Esophagus squamous epithelium (tissue), 5 donors: ENCODE data around the gene KIF2C. TPM values are rescaled to one million over a fixed set of nuclear protein-coding genes. Genes with fewer than 3 reads are reported as not detected.
"Not testable (repeated sequence)": the region's sequence is repeated elsewhere in the genome, so short reads cannot be mapped to it uniquely, and the experiment has no call there.

ENCODE experiments used
- DNase-seq: peaks from one replicate; lab custom pipeline; 2025; lab: John Stamatoyannopoulos, UW
- H3K27ac ChIP-seq, 4 donors: fragments of 200-600 bp; sonication (generic); one replicate each; pipeline ENCODE4 v1.5.1; 2016 to 2019; ENCODE audit warnings: mild to moderate bottlenecking in 1 of 4
- H3K27me3 ChIP-seq, 4 donors: fragments of 200-600 bp; sonication (generic); 1 replicate in 3 of 4; 2 replicates in 1 of 4; pipeline versions ENCODE4 v1.5.1 to v1.6.0; 2017 to 2021; ENCODE audit warnings: antibody characterized with exemption in 1 of 4
- H3K36me3 ChIP-seq, 3 donors: fragments of 200-600 bp; sonication (generic); one replicate each; pipeline ENCODE4 v1.5.1; 2016 to 2019
- H3K4me1 ChIP-seq, 3 donors: fragments of 200-600 bp; sonication (generic); one replicate each; pipeline ENCODE4 v1.5.1; 2017 to 2019
- H3K4me3 ChIP-seq, 4 donors: fragments of 200-600 bp; sonication (generic); 1 replicate in 3 of 4; 2 replicates in 1 of 4; pipeline ENCODE4 v1.5.1; 2016 to 2019; ENCODE audit warnings: mild to moderate bottlenecking in 2 of 4, moderate library complexity in 1 of 4
- H3K9me3 ChIP-seq, 3 donors: fragments of 200-600 bp; sonication (generic); one replicate each; pipeline ENCODE4 v1.5.1; 2016 to 2019
- CTCF ChIP-seq, 6 experiments: fragments of 450-650 bp in 4 of 6; fragments of 200-600 bp in 2 of 6; sonication (generic) in 2 of 6; IDR thresholded peaks; one replicate each; pipeline ENCODE4 v1.5.1; 2016 to 2019; ENCODE audit warnings: antibody characterized with exemption in 6 of 6, mild to moderate bottlenecking in 4 of 6, moderate library complexity in 4 of 6
- POLR2A ChIP-seq, 4 donors: fragments of 450-650 bp; IDR thresholded peaks; one replicate each; pipeline ENCODE4 v1.6.1; 2017; ENCODE audit warnings: antibody characterized with exemption in 4 of 4, mild to moderate bottlenecking in 4 of 4, moderate library complexity in 3 of 4
- WGBS, 2 donors: methylation state at CpG; one replicate each; pipeline ENCODE4 v1.1.5; 2018; 5-methylcytosine and 5-hydroxymethylcytosine counted together
- intact Hi-C: fragments of 100-400 bp; cut with DNase I; formaldehyde crosslinking; loops from one replicate; pipeline ENCODE4 v1.15.0; 2022
- total RNA-seq, 4 donors: library from RNA; depleted of rRNA; stranded (reverse); fragments of >200 nt; gene quantifications; one replicate each; pipeline ENCODE4 v1.1.0, GENCODE V29; 2016
- donor health status: DM: yes; HTN: yes; CAD: no.

KIF2C gene
- total RNA-seq, 4 donors from 2014 or later: 4.8 to 17.9 (median 9.4) TPM

- Histone ChIP-seq H3K27ac (no peak overlapping the region), H3K9me3 (no peaks in the 10 kb centered on the region), H3K27me3 (peaks cover 0 to 70% (median 0%) of the 10 kb centered on the region in 4 donors), H3K4me3 (no peak overlapping the region), H3K36me3 (no peaks in the 10 kb centered on the region), H3K4me1 (peaks cover 0 to 7% (median 0%) of the 10 kb centered on the region in 3 donors)
- WGBS, 2 donors: 90 to 92% methylated on average over 4 of the region's 4 CpGs
- DNase-seq: no peak
- TF ChIP-seq CTCF (IDR thresholded peaks at IDR 0.05) (no peak), POLR2A (IDR thresholded peaks at IDR 0.05) (no peak)
- intact Hi-C loops: no loop called here
Observed at GRCh38 chr1:44695671-44696070, 44.0 kb upstream of the KIF2C start.

- TF ChIP-seq CTCF (IDR thresholded peaks at IDR 0.05): no peak
- TF ChIP-seq POLR2A (IDR thresholded peaks at IDR 0.05): no peak
- Histone ChIP-seq H3K36me3 (no peaks in the 10 kb centered on the region), H3K4me3 (no peak overlapping the region), H3K27ac (no peak overlapping the region), H3K4me1 (peaks cover 0 to 11% (median 0%) of the 10 kb centered on the region in 3 donors), H3K27me3 (peaks cover 0 to 66% (median 0%) of the 10 kb centered on the region in 4 donors), H3K9me3 (no peaks in the 10 kb centered on the region)
- no peak for DNase-seq
- whole genome bisulfite sequencing, 2 donors: 86 to 88% methylated on average over 3 of the region's 3 CpGs
- intact Hi-C loops: no loop called here
Observed at GRCh38 chr1:44696101-44696500, 43.5 kb upstream of the KIF2C start.

GRCh38 chr1:44696789-44697345, 42.8 kb upstream of the KIF2C start:
- H3K27me3 ChIP-seq: peaks cover 0 to 67% (median 0%) of the 10 kb centered on the region in 4 donors
- no peak overlapping the region for H3K4me3 ChIP-seq
- no peaks in the 10 kb centered on the region for H3K9me3 ChIP-seq
- no peak for TF ChIP-seq POLR2A (IDR thresholded peaks at IDR 0.05)
- no peak for TF ChIP-seq CTCF (IDR thresholded peaks at IDR 0.05)
- no peak for DNase-seq
- H3K4me1 ChIP-seq: peaks cover 0 to 19% (median 0%) of the 10 kb centered on the region in 3 donors
- WGBS, 2 donors: 72 to 76% methylated on average over 5 of the region's 7 CpGs
- no peaks in the 10 kb centered on the region for H3K36me3 ChIP-seq
- intact Hi-C loops: no loop called here
- no peak overlapping the region for H3K27ac ChIP-seq

GRCh38 chr1:44698138-44698537, 41.5 kb upstream of the KIF2C start:
- intact Hi-C loops: no loop called here
- peaks cover 0 to 24% (median 0%) of the 10 kb centered on the region in 3 donors for H3K4me1 ChIP-seq
- H3K27me3 ChIP-seq: peaks cover 0 to 72% (median 0%) of the 10 kb centered on the region in 4 donors
- H3K9me3 ChIP-seq: no peaks in the 10 kb centered on the region
- H3K27ac ChIP-seq: no peak overlapping the region
- TF ChIP-seq POLR2A (IDR thresholded peaks at IDR 0.05) (no peak), CTCF (IDR thresholded peaks at IDR 0.05) (no peak)
- no peaks in the 10 kb centered on the region for H3K36me3 ChIP-seq
- 77 to 84% methylated on average over 2 of the region's 3 CpGs for WGBS, 2 donors
- DNase-seq: no peak
- H3K4me3 ChIP-seq: no peak overlapping the region

- H3K27me3 ChIP-seq: peaks cover 0 to 79% (median 0%) of the 10 kb centered on the region in 4 donors
- 68 to 83% methylated on average over 9 of the region's 9 CpGs for WGBS, 2 donors
- H3K9me3 ChIP-seq, intact Hi-C loops, H3K36me3 ChIP-seq, DNase-seq, H3K27ac ChIP-seq, H3K4me3 ChIP-seq: not testable (repeated sequence)
- H3K4me1 ChIP-seq: peaks cover 0 to 31% (median 0%) of the 10 kb centered on the region in 3 donors
Observed at GRCh38 chr1:44699375-44699774, 40.3 kb upstream of the KIF2C start.
